ENCODE results near the gene GPR132.
"Not testable (repeated sequence)": the region's sequence is repeated elsewhere in the genome, so short reads cannot be mapped to it uniquely, and the experiment has no call there.

GPR132 gene

DNA sequence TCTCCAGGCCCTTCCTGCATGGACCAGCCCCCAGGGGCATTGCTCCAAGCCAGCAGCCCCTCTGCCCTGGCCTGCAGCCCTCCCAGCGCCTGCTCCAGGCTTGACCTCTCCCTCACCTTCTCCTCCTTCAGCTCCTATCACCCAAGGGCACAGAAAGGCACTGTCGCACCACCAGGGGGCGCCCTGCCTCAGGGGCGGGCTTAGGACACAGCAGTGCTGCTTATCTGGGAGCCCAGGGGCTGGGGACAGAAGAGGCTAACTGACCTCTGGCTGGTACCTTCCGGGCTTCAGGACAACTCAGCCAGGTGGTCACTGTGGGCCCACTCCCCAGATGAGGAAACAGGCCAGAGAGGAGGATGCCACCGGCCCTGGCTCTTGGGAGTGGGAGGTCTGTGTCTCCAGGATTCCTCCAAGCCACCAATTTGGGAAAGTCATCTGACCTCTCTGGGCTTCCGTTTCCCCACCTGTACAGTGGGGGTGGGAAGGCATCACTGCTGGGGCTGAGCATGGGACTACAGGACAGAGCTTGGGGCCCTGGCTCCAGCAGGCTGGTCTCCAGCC, 25.3 kb upstream of the GPR132 start:
- DNase-seq = peak; percentile 47

DNA sequence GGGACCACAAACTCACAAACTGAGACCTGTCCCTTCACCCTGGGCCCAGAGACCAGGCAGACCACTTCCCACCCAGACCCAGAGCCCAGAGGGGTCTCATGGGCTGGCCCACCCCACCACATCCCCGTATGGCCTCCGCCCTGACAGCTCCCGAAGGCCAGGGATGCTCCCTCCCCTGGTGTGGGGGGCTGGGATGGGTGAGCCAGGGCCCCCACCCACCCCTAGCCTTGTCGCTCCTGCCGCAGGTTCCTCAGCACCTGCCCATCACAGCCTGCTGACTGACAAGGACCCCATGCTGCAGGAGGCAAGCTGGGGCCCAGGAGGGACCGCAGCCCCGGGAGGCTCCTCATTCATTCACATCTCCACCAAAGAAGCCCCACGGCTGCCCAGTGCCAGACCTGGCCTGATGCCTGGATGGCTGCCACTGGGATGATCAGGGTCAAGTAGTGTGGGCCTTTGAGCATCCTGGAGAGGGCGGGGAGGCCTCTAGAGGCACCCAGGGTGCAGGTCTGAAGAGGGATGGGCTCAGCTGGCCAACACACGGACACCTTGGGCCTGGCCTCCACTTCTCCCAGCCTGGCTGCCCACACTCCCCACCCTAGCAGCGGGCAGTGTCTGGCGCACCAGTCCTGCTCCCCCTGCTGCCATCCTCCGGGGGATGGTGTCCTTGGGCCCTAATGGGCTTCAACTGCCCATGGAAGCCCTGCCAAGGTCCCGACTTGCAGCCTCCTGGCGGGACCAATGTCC, 24.7 kb upstream of the GPR132 start:
- no peak for DNase-seq

DNA sequence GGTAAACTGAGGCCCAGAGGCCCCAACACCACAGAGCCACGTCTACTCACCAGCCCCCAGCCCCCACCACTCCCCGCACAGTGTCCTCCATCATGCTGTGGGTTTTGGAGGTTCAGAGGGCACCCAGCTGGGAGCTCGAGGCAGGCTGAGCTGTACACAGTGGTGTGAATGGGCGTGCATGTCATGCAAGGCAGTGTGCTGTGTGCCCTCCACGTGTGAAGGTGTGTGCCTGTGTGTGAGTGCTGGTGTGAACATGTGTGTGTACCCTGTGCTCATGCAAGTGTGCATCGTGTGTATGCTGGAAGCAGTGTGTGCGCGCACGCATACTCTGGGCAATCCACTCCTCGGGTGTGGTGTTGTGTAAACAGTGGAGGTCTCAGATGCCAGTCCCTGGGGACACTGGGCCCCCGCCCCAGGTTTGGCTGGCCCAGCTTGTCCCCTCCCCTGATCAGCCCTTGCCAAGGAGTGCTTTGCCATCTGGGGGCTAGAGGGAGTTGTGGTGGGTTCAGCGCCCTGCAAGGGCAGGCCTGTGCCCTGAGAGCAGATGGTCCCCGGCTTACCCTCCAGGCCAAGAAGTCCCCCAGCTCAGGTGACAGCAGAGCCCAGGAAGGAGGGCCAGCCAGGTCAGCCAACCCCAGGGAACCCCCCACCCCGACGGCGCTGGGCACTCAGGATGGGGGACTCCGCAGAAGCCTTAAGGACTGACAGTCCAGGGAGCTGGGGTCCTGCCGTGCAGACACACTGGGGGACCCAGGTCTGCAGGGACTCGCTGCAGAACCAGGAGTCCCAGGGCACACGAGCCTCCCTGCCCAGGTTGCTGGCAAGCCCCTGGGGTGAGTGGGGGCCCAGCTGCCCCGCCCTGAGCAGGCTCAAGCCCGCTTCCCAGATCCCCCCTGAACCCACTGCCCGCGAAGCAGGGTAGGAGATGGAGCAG, 23.8 kb upstream of the GPR132 start:
- no peak for DNase-seq

DNA sequence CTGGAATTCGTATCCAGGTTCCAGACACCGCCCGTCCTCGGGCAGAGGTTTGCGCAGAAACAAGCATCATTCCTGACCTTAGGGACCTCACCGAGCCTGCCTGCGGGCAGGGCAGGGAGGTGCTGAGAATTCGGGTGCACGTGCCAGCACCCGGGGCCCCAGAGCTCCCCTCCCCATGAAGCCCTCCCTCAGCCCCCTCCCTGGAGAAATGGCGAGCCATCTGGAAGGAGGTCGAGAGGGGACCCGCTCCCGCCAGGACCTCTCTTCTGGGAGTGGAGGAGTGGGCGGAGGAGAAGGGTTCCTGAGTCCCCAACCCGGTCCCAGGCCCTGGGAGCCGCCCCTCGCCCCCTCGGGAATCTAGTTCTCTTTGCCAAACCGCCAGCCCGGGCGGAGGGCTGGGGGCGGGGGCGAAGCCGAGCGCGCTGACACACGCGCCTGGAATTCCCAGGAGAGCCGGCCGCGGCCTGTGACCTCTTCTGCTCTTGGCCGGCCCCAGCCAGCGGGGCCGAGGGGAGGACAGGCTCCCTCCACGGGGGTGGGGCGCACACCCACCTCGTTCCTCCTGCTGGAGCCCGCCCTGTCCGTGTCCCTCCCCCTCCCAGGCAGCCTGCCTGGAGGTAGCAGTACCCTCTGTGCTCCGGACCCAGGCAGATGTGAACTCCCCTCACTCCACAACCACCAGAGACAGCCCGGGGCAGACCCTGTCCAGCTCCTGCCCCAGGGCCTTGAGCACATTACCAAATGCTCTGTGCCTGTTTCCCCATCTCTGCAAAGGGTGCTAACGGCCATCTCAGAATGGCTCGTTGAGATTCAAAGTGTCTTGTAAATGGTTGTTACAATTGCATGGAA, 23.0 kb upstream of the GPR132 start:
- DNase-seq = no peak

DNA sequence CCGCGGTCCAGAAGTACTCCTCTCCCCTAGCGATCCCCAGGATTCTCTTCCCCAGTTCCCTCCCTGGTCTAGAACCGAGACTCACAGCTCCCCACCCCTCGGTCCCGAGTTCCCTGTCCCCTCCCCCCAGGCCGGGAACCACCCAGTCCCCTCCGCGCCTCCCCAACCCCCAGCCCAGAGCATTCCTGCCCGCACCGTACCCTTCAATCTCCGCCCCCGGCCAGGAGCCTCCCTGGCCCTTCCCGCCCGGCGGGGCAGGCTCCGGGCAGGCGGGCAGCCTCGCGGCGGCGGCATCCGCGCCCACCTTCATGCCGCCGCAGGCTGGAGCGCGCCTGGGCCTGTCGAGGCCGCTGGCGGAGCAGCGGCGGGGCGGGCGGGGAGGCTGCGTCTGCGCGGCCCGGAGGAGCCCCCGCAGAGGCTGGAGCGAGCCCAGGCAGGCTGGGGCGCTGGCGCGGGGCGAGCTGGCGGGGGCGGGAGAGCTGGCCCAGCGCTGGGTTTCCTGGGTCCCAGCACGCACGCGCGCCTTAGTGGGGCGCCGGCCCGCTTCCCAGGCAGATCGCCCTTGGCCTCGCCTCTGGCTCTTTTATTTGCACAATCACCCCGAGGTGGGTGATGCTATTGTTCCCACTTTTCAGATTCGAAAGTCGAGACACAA, 22.2 kb upstream of the GPR132 start:
- DNase-seq = no peak

DNA sequence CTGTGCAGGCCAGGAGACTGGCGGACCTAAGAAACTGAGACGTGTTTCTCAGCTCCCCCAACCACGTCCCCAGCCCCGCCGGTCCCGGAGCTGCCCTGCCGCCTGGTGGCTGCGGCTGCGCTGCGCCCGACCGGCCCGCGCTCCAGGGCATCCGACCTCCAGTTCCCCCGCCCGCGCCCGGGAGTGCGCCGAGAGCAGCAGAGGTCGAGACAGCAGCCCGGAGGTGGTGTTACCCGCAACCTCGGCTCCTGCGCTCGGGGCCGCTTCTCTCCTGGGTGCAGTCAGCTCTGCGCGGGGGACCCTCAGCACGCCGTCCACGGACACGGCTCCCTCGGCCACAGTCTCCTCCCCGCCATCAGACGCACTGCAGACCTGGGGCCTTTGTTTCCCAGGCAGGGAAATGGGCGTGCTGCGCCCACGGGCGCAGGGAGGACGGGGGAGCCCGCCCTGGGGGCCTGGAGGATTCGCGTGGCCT, 21.6 kb upstream of the GPR132 start:
- DNase-seq = peak; percentile 33

DNA sequence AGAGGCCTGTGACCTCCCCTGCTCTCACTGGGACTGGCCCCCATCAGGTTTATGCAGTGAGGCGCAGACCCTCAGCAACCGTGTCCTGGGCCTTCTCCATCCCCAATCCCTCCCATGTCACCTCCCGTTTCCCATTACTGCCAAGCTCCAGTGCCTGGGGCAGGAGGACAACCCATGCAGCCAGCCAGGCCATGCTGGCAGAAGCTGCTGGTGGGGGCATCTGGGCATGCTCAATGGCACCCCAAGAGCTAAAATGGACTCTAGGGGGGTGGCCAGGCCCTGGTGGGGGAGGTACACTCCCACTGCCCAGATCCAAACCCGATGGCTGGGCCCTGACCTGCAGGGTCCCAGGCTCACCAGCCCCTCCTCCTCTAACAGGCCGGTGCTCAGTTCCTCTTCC, 20.5 kb upstream of the GPR132 start:
- no peak for DNase-seq

DNA sequence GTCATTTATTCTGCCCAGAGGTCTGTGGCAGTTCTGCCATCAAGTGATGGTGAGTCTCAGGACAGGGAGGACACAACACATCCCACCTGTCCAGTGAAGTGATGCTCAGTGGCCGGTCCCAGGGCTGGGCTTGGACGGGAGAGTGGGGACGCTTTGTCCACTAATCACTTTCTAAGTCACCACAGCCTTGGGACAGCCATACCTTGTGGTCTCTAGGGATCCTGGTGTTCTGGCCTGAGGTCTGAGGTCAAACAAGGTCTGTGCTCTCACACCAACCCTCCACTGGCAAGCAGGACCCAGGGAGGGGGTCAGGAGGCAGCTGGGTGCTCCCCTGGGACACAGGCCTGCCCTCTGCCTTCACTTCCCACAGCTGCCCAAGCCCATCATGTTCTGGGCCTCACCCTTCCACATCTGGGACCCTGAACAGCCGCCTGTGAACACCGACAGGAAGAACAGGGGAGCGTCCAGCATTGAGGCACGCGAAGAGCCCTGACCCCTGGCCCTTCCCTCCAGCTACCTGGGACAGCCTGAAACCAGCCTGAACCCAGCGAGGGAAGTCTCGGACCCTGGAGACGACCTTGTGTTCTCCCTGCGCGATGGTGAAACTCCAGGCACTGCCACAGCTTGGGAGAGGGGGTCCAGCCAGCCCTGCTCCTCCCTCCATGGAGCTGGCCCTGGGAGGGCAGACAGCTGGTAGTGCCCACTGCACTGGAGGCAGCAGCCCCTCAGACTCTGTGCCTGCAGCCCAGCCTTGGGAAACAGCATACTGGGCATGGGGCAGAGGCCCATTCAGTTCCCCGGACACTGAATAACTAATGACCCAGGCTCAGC, 19.7 kb upstream of the GPR132 start:
- DNase-seq = no peak

DNA sequence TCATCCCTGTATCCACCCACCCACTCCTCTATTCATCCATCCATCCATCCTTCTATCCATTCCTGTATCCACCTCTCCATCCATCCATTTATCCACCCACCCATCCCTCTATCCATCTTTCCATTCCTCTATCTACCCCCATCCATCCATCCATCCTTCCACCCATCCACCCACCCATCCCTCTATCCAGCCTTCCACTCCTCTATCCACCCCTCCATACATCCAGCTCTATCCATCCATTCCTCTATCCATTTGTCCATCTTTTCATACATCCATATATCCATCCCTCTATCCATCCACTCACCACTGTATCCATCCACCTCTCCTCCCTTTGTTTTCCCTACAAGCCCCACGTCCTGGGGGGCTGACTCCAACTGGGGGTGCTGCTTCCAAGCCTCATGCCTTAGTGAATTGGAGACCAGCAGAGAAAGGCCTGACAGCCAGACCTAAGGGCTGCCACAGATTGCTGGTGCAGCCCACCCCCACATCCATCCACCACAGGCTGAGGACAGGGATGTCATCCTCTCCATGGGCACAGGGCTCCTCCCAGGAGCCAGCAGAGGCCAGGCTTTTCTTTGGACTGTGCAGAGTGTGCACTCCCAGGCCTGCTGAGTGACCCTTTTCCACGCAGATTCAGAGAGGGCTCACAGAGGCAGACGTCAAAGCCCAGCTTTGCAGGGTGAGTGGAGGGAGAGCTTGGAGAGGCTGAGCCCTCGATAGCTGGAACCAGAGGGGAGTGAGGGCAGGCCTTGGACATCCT, 18.9 kb upstream of the GPR132 start:
- DNase-seq = no peak

DNA sequence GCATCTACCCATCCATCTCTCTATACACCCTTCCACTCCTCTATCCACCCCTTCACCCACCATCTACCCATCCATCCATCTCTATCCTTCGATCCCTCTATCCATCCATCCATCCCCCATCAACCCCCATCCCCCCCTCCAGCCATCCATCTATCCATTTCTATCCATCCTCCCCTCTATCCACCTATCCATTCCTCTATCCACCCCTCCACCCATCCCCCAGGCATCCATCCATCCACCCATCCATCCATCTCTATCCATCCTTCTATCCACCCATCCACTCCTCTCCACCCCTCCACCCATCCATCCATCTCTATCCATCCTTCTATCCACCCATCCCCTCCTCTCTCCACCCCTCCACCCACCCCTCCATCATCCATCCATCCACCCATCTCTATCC, 17.5 kb upstream of the GPR132 start:
- no peak for DNase-seq

DNA sequence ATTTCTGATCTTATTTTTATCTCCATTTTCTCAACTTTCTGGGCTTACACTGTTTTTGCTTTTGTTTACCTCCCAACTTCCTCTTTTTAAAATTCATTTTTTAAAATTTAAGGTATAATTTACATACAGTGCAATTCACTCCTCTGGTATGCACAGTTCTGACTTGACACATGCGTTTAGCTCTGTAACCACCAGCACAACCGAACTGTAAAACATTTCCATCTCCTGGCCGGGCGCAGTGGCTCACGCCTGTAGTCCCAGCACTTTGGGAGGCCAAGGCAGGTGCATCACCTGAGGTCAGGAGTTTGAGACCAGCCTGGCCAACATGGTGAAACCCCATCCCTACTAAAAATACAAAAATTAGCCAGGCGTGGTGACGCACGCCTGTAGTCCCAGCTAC, 16.2 kb upstream of the GPR132 start:
- DNase-seq = not testable (repeated sequence)

DNA sequence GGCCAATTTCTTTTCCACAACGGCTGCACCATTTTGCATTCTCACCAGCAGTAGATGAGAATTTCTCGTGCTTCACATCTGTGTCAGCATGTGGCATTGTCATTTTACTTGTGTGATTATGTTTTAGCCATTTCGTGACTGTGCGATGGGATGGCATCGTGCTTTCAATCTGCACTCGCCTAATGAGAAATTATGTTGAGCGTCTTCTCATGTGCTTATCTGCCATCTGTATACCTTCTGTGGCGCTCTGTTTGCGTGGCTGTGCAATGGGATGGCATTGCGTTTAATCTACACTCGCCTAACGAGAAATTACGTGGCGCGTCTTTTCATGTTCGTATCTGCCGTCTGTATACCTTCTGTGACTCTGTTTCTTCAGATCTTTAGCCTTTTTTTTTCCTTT, 14.9 kb upstream of the GPR132 start:
- DNase-seq = no peak

DNA sequence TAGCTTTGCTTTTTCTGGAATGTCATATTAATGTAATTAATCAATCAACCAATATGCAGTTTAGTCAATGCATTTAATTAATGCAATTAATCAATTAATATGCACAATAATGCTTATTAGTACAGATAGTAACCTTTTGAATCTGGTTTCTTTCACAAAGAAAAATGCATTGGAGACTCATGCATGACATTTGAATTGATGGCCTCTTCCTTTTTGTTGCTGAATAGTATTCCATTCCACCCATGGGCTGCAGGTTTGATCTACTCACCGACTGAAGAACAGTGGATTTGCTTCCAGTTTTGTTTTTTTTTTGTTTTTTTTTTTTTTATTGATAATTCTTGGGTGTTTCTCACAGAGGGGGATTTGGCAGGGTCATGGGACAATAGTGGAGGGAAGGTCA, 13.1 kb upstream of the GPR132 start:
- no peak for DNase-seq

DNA sequence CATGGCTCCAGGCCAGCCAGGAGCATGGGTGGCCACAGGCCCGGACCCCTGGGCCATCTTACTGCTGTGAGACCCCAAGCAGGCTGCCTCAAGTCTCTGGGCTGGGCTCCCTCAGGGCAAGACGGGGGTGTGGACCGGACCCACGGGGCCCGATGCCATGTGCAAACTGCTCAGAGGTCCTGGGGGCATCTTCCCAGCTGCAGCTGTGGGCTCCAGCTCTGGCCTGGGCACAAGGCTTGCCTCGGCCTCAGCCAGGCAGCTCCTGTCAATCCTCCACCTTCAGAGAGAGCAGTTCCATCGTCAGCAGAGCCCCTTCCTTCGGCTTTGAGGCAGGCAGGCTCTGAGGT, 12.4 kb upstream of the GPR132 start:
- DNase-seq = no peak

DNA sequence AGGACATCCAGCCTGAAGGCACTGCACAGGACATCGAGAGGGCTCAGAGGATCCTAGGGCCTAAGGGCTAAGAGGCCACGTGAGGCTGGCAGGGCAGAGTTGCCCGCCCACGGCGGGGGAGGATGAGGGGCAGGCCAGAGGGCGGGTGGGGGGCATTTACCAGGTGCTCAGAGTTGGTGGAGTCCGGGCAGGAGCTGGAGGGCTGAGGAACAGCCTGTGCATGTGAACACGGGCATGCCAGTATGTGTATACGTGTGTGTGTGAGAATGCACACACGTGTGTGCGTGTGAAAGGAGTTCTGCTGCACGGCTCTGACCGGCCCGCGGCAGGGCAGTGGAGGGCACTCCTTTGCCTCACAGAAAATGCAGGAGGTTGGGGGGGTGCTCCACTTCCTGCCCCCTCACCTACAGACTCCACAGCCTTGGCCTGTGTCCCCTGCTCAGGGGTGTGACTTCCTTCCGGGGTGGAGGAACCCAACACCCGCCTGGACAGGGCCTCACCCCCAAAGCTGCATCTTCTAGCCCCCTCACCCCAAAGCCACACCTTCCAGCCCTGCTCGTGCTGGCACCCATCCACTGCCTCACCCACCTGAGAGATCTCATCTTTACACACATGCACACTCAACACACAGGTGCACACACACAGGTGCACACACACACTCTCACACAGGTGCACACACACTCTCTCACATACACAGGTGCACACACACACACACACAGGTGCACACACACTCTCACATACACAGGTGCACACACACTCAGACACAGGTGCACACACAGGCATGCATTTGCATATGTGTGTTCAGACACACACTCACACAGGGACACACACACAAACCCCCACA, 11.8 kb upstream of the GPR132 start:
- no peak for DNase-seq

DNA sequence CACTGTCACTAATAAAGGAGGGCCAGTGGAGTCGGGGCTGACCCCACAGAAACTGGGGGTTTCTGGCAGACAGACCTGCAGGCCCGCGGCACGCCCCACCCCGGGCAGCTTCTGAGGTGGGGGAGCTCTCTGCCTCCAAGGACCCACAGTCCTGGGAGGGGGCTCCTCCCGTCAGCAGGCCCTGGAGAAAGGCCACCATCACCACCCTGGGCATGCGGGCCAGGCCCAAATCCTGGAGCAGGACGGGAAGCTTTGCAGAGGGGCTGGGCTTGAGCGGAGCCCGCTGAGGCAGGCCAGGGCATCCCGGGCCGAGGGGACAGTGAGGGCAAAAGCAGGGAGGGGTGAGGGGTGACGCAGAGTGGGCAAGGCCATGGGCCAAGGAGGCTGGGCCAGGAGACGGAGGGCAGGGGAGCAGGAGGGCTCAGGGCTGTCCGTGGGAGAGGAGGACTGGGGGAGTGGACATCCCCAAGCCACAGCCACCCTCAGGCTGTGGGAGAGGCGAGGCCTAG, 11.1 kb upstream of the GPR132 start:
- DNase-seq = no peak

DNA sequence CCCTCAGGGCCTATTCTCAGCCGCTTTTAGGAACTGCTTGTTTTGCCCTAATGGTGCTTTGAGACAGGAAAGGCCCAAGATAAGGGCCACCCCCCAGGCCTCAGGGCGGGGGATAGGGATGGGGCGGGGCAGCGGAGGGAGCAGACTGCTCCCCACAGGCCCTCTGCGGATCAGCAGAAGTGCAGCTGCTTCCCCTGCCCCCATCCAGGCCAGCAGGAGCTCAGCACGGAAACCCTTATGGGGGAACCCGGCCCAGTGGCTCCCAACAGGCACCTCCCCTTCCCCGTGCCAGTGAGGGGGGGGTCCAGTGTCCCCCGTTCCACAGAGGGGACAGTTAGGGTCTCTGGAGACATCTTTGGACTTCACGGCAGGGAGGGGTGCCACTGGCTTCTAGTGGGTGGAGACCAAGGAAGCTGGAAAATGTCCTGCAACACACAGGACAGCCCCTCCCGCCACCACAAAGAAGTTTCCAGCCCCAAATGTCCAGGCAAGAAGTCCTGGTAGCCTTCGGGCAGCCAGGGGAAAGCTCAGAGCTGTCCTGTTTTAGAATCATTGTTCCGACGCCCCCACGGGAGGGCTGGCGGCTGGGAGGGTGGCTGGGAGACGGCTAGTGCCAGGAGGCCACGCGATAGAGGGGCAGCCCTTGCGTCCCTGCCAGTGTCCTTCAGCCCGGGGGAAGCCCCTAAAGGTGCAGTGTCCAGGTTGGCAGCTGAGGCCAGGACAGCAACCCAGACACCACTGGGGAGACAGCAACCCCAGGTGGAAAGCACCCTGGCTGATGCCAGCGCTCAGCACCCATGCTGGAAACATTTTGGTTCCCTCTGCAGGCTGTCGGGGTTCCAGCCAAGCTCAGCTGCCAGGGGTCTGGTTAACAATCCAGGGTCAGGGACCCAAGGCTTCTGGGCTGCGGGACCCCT, 10.4 kb upstream of the GPR132 start:
- no peak for DNase-seq

DNA sequence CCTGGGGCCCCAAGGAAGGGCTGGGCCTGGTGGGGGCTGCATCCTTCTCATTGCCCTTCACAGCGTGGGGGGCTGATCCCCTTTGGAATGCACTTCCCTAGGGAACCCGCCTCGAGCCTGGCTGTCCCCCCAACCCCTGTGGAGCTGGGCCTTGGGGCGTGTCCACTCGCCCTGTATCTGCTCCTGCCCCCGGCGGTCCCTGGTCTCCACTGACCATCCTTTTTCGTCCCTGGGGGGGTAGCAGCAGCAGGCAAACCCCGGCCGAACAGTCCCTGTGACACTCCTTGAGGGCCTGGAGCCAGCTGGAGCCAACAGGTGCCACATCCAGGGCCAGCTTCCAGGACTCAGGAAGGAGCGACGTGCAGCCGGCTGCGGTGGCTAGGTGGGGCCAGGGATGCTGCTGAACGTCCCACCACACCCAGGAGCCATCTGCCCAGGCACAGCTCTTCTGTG, 9.4 kb upstream of the GPR132 start:
- DNase-seq = no peak
